HG02970 (cell line): Measurements from ENCODE around the gene PBX1.

Experiments
- ATAC-seq: cut with Tn5 transposase; IDR thresholded peaks from one replicate; pipeline ENCODE4 v1.9.1; 2021; ENCODE audit warnings: mild to moderate bottlenecking, moderate library complexity, moderate number of reproducible peaks; ENCODE audit not compliant: unreplicated experiment, low FRiP score

The PBX1 gene

GRCh38 chr1:164660412-164660772 lies 101.4 kb downstream of the PBX1 start:
- ATAC-seq: no peak

GRCh38 chr1:164660775-164661174 lies 101.8 kb downstream of the PBX1 start:
- ATAC-seq: no peak

DNA sequence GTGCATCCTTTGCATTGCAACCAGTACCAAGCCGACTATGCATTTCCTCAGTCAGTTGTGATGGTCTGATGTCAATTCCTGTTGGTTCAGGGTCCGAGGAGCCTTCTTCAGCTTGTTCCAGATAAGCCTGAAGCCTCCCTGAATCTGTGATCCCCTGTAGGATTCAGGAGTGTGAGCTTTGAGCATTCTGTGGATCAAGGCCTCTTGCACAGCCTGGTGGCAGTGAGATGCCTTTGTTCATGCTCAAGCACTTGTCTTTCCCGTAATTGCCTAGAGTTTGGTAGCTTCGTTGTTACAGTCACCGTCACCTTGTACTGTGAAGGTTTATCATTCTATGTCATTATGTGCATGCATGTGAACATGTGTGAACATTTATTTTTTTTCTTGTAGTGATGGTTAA lies 103.5 kb downstream of the PBX1 start:
- ATAC-seq: no peak

- no peak for ATAC-seq
Measured at GRCh38 chr1:164662955-164663354, 104.0 kb downstream of the PBX1 start.

GRCh38 chr1:164664127-164664526 lies 105.1 kb downstream of the PBX1 start:
- ATAC-seq: no peak

GRCh38 chr1:164667001-164667400 lies 108.0 kb downstream of the PBX1 start:
- ATAC-seq: no peak

DNA sequence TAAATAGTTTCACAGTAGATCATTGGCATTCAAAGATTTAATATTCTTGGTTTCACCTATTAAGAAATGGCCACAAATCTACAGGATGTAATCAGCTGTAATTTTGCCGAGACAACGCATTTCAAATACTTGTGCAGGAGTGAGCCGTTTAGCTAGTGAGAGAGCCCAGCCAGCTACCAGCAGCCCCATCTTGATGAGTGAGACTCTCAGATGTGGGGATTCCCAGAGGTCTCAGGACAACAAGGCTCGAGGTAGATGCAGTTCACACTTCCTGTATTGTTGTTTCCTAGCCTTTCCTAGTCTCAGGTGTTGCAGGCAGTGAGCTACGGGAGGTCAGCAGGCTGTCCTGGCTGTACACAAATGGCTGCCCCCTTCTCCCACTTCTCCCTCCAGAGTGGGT lies 108.6 kb downstream of the PBX1 start:
- no peak for ATAC-seq

DNA sequence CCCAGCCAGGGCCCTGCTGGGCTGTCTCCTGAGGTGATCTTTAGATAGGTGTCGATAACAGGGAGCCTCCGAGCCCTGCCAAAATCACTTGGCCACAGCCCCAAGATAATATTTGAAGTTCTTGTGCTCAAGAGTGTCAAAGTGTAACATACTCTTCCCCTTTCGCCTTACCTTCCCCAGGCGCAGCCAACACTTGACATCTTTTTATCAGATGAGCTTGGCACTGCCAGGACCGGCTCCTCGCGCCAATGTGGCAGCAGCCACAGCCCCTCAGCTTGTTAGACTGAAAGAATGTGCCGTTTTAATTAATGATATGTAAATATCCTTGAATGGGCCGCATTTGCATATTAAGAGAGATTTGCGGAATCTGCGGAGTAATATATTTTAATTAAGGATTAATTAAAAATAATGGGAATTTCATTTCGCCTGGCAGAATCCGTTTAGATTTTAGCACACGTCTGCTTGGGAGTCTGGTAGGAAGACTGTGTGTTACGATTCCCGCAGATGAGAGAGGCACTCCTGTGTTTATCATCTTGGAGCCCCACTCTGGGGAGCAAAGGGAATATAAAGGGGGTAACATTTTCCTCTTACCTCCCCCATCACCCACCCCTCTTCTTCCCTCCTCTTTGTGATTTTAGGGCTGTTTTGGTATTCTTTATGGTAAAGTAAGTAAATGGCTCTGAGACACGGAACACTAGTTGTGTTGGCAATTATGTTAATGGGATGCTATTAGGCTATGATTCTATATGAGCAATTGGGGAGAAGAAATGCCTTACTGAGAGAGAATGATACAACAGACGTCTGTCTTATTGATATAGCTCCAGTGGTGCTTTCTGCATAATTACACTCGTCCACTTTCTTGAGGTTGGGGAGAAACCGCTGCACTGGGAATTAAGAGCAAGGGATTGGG lies 109.8 kb downstream of the PBX1 start:
- ATAC-seq: no peak

DNA sequence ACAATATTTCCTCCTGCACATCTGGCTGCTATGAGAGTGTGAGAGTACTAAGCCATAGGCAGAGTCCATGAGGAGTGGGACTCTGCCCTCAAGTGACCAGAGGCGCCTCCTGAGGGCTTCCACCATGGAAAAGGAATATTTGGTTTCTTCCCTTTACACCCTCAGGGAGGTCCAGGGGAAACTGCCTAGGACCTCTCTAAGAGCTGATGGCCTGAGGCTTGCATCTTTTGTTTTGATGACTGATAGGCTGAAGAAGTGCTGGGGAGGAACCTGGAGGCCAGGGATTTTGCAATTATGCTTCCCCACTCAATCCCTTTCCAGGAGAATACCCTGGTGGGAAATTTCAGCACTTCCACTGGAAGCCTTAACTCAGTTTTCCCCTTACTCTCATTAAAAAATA lies 111.0 kb downstream of the PBX1 start:
- no peak for ATAC-seq

DNA sequence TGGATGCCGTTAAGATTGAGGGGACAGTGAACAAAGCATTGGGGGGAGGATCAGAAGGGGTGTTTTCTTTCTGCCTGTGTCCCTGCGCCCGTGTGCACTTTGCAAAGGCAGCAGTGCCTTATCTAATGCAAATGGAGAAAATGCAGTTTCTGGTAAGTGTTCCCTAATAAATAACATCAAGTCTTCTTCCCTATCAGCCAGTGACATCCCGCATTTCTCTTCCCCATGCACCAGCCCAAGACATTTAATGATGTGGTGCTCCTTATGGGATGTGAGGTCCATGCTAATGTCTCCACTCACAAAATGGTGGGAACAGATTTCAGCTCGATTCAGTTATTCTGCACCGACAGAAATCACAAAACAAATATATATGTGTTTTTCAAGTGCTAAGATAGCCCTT lies 111.8 kb downstream of the PBX1 start:
- ATAC-seq: no peak

DNA sequence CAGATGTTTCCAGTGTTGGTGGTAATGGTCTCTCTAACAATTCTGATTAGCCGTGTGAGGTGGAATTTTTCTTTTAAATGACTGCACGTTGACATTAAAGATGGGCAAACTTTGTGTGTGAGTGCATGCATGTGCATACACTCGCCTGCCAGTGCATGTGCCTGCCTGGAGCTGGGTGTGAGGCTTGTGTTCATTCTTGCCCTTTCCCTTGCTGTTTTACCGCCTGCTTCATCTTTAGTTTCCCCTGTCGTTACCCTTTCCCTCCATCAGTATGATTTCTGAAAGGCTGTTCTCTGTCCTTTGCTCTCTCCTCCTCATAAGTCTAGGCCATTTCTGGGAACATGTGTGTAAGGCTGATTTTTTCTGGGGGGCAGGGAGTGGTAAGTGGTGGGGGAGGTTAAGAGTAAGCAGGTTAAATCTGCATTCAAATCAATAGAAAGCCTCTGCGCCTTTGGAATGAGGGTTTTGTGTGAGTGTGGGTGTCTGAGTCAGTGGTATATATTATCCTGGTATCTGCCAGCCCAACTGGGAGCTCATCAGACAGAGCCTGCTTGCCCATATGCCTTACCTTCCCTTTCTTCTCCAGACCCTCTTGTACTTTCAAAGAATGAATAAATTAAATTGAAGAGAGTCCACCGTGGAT lies 112.5 kb downstream of the PBX1 start:
- no peak for ATAC-seq

DNA sequence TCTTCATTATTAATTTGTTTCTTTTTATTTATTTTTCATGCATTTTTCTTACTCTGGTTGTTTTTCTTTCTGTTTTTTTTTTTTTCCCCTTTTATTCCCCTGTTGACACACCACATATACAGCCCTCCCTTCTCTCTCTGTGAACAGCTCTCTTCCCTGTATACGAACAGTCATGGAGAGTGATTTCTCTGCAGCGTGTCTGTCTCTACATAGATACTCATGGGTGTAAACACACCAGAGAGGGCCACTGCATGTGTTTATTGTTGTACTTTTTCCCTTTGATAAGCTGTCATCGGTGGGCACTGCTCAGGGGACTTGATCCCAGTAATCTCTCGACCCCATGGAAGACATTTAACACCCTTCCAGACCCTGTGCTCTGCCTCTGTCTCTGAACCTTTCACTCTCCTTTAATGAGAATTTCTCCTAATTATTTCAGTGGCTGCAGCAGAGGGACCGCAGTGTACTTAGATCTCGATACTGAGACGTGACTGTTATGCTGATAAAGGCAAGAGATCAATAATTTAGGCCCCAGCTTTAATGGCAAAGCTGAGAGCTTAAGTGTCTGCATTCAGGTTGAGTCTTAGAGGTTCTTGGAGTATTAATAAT lies 113.1 kb downstream of the PBX1 start:
- no peak for ATAC-seq

DNA sequence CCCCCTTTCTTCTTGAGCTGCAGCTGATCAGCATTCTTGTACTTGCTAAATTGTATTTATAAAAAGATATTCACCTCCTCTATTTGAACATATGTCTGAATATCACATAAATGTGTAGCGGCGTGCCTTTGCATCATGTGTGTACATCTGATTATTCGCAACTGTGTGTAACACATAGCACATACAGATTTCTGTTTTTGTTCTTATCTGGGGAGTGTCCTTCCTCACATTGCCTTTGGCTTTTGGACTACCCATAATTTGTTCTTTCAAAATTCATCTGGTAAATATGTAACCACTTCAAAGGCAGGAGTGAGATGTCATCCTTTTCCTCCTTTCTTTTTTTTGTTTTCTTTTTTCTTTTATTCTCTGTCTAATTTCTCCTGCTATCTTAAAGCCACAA lies 113.6 kb downstream of the PBX1 start:
- no peak for ATAC-seq

GRCh38 chr1:164673584-164674214 lies 114.7 kb downstream of the PBX1 start:
- ATAC-seq: no peak

DNA sequence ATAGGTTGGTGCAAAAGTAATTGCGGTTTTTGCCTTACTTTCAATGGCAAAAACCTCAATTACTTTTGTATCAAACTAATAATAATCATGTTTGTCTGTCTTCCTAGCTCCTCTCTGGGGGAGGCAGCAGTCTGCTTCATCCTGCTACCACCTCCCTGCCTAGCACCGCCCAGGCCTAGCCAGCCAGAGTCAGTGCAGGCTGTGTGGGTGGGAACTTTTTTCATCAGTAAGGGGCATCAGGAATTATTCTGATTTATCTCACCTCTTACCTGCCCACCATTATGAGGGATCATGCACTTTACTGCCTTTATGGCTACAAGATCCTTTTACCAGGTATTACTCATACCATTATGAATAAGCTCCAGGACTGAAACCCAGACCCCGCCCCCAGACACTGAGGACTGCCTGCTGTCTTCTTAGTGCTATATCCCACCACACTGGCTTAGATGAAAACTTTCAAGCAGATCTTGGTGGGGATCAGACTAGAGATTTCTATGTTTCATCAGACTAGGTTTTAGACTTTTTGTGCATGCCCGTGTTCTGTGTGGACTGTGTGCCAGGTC lies 116.4 kb downstream of the PBX1 start:
- ATAC-seq: no peak

DNA sequence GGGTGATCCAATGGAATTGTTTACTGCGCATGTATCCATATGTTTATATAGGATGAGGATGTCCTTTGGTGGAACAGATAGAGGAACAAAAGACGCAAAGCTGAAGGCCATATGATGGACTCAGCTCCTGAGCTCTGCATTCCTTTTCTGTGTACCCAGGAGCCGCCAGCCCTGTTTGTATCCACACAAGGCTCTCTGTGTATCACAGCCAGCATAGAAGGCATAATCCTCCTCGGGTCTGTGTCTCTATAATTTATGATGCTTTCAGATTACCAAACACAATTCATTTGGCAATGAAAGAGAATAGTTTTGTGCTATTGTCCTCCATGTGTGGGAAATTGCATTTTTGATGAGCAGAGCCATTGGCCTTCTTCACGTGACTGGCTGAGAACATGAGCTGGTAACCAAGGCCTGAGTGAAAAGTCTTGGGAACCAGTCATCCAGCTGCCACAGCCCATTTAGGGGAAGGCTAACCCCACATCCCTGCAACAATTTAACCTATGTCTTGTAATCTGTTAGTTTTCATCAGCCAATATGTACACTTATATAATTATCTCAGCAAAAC lies 119.2 kb downstream of the PBX1 start:
- ATAC-seq: no peak

- ATAC-seq: no peak
Measured at GRCh38 chr1:164682570-164682969, 123.6 kb downstream of the PBX1 start.

DNA sequence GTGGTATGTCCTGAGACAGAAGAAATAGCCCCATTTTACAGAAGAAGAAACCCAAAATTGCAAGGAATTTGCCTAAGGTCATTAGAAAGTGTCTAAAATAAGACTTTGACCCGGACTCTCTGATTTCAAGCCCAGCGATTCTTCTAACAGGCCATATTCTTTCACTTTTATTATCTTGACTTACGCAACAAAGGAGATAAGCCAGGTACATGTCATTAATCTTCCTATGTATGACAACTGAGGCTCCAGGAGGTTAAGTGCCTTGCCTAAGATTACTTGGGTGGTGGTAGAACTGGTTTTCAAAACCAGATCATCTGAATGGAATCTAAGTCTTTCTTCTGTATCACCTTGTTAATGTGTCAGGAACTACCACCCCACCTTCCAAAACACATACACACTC lies 124.3 kb downstream of the PBX1 start:
- no peak for ATAC-seq

DNA sequence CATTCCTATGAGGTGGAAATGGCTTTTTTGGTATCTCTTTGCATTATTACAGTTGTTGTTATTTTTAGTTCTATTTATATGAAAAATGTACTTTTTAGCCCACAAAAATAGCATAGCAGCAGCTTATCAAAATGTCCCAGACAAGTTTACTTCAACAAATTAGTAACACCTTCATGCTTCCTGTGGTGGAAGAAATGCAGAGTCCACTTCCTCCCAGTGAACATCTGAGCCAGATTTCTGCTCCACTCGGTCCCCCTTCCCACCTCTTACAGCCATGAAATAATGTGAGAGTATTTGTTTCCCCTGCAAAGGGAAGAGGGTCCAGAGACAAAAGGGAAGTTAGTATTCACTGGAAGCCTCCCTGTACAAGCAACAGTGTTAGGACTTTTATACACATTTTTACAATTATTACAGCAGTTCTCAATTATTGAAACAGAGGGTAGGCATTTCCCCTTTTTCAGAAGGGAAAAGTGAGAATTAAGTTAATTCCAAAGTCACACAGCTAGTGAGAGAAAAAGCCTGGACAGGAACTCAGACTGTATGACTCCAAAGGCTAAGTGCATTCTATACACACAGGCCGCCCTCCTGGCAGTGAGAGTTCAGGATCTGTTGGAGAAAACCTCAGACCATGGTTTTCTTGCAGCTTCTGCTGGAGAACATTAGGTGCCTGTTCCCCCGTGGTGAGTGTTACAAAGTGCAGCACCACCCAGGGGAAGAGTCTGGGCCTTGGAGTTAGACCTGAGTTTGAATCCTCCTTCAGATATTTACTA lies 126.5 kb downstream of the PBX1 start:
- no peak for ATAC-seq

- ATAC-seq: no peak
Measured at GRCh38 chr1:164687777-164688176, 128.8 kb downstream of the PBX1 start.
